Esophagus muscularis mucosa (tissue), 4 donors: Measurements from ENCODE around the gene FOXP2.

Experiments
- CTCF ChIP-seq, 3 experiments: fragments of 200-600 bp in 2 of 3; fragments of 450-650 bp in 1 of 3; sonication (generic) in 2 of 3; IDR thresholded peaks; one replicate each; pipeline ENCODE4 v1.5.1; 2017 to 2019; ENCODE audit warnings: antibody characterized with exemption in 3 of 3, mild to moderate bottlenecking in 2 of 3, moderate library complexity in 1 of 3
- EP300 ChIP-seq: sonication (generic); formaldehyde crosslinking; IDR thresholded peaks from one replicate; pipeline ENCODE4 v1.6.1; 2017; ENCODE audit warnings: antibody characterized with exemption
- POLR2A ChIP-seq: fragments of 450-650 bp; IDR thresholded peaks from one replicate; pipeline ENCODE4 v1.6.1; 2017; ENCODE audit warnings: antibody characterized with exemption, moderate library complexity, mild to moderate bottlenecking, low read depth

GRCh38 chr7:114722562-114722961 lies 307.9 kb downstream of the FOXP2 start:
- TF ChIP-seq CTCF (IDR thresholded peaks at IDR 0.05): no peak
- TF ChIP-seq POLR2A: no peak
- TF ChIP-seq EP300: no peak
